Measurements from ENCODE around the gene NNAT.

Gene NNAT

DNA sequence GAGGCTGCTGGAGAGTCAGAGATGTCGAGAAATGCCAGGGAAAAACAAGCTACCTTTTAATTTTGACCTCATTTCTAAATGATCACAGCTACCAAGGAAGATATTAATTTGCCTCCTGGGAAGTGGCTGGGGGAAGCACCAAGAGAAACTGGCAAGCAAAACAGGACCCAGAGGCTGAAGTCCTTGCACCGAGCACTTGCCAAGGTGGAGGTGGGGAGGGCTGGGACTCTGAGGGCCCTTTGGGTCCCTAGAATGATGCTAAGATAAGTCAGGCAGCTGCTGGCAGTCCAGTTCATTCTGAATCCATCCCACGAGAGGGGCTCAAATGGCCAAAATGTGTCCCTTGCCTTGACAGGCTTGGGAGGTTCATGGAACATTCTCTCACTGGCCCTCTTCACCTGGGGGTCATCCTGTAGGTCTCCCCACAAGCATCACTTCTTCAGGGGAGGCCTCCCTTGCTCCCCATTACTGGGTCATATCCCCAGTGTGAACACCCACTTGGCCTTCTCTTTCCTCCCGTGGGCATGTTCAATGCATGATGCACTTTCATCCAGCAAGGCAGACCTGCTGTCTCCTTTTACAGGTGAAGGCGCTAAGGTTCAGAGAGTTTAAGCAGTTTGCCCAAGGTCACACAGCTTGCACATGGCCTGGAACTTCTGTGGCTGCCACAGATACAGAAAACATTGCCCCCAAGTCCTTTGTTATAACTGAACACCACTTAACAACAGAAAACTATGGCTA, 45.7 kb downstream of the NNAT start:
- no peak for DNase-seq (ENCODE audit: low read depth)

DNA sequence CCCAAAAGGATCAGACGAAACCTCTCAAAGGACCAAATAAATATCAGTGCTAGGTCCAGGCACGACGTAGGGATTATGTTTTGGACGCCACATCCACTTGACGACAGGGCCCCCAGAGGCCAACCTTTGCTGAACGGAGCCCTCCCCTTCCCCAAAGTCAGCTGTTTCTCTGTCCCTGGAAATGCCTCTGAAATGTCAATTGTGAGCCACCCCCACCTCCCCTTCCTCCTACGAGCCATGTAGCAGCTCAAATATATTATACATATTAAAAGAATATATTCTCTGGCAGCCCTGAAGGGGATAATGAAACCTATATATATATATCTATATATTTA, 46.2 kb downstream of the NNAT start:
- DNase-seq (ENCODE audit: low read depth): no peak

DNA sequence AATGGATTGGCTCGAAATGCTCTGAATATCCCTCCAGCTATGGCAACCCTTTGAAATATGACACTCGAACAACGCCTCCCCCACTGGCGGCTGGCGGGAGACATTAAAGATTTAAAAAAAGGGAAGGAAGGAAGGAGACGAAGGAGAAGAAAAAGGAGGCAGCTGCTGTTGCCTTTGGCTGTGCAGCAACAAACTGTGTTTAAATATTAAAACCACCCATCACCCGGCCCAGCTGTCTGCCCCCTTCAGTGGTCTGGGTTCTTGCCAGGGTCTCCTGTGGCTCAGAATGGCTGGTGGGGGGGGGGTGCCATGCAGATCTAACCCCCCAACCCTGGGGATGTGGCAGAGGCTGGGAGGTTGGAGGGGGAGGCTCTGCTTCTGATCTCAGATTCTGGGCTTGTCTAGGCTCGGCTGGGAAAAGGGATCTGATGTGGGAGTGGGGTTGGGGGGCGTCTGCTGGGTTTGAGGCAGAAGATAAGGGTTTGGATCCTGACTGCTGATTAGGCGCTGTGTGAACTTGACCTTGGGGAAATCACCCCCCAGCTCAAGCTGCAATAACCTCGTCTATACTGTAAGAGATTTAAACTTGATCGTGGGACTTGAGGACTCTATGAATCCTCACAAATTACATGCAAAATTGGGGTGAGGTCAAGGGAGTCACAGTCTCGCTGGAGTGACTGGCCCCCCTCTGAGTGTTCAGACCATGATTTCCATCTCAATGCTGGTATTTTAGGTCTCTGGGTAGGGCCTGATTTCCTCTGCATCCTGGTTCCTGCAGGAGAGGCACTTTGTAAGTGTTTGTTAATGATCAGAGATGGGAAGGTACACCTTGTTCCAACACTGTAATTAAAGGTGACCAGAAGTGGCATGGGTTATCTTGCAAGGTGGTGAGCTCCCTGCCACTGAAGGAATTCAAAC, 46.9 kb downstream of the NNAT start:
- no peak for DNase-seq (ENCODE audit: low read depth)

DNA sequence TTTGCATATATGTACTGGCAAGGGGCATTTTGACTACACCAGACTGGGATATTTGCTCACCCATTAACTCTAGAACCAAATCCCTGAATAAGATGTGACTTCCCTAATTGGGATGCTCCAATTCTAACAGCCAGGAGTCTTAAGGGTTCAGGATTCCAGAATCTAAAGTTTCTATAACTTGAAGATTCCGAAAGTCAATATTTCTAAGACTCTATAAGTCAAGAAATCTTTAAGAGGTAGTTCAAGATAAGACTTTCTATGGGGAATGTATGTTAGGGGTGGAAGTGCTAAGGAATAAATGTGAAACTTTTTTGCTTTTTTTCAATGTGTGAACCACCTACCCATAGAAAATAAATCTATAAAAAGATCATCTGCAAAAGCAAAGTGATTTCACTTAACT, 49.4 kb downstream of the NNAT start:
- DNase-seq (ENCODE audit: low read depth): no peak

DNA sequence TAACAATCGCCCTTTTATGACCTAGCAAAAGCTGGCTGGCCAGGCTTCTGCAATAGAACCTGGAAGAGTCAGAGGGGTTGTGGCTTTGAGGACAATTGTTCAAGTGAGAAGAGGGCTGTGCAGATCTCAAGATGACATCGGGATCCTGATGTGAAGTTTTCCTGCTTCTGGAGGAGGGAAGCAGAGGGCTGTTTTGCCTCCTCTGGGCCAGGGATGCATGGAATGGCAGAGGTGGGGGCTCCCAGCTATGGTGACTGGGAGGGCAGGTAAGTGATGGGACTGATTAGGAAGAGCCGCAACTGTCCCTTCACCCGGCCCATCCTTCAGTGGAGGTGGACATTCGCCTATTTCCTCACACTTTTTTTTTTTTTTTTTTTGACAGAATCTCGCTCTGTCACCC, 50.0 kb downstream of the NNAT start:
- DNase-seq (ENCODE audit: low read depth): no peak

All from ELR (cell line).